Activated T-cell treated with anti-CD3 and anti-CD28 coated beads for 4 hours (primary cell): Measurements from ENCODE around the gene MATN3.

Source experiments
- DNase-seq: peaks from one replicate; pipeline ENCODE4 v3.0.0-alpha.2; 2020

MATN3 gene

GRCh38 chr2:19993731-19994130 is 18.7 kb downstream of the MATN3 start:
- no peak for DNase-seq

- DNase-seq = no peak
Observed at GRCh38 chr2:19991895-19992294, 20.6 kb downstream of the MATN3 start.

GRCh38 chr2:19990416-19990728 is 22.1 kb downstream of the MATN3 start:
- no peak for DNase-seq

GRCh38 chr2:19989667-19990415 is 22.6 kb downstream of the MATN3 start, which contains the start of gene WDR35:
Gene WDR35, minus strand, starts transcription at chr2:19990105. Its CDS starts 90 bp downstream, at chr2:19990015.
- DNase-seq = peak; percentile 88

- DNase-seq = no peak
Observed at GRCh38 chr2:19989342-19989666, 23.2 kb downstream of the MATN3 start.

- DNase-seq = no peak
Observed at GRCh38 chr2:19988600-19988999, 23.9 kb downstream of the MATN3 start.

- DNase-seq = no peak
Observed at GRCh38 chr2:19987936-19988335, 24.5 kb downstream of the MATN3 start.

GRCh38 chr2:19982268-19982667 is 30.2 kb downstream of the MATN3 start:
- no peak for DNase-seq

GRCh38 chr2:19979932-19980331 is 32.5 kb downstream of the MATN3 start:
- DNase-seq = no peak

GRCh38 chr2:19973466-19973865 is 39.0 kb downstream of the MATN3 start:
- DNase-seq = no peak

- no peak for DNase-seq
Observed at GRCh38 chr2:19971691-19972090, 40.8 kb downstream of the MATN3 start.

- DNase-seq = no peak
Observed at GRCh38 chr2:19963386-19963785, 49.1 kb downstream of the MATN3 start.

GRCh38 chr2:19955544-19956422 is 56.7 kb downstream of the MATN3 start:
- peak; percentile 9 for DNase-seq

- no peak for DNase-seq
Observed at GRCh38 chr2:19949071-19949470, 63.4 kb downstream of the MATN3 start.

GRCh38 chr2:19947184-19947940 is 65.1 kb downstream of the MATN3 start:
- no peak for DNase-seq

GRCh38 chr2:19944205-19944845 is 68.1 kb downstream of the MATN3 start:
- DNase-seq = no peak

- no peak for DNase-seq
Observed at GRCh38 chr2:19943189-19943588, 69.3 kb downstream of the MATN3 start.

GRCh38 chr2:19942199-19942598 is 70.3 kb downstream of the MATN3 start:
- no peak for DNase-seq
